GM23338 (cell line): ENCODE results near the gene SPATA2L. TPM values are rescaled to one million over a fixed set of nuclear protein-coding genes. Genes with fewer than 3 reads are reported as not detected.

ENCODE experiments used
- ATAC-seq: fragments of 200-7000 bp; cut with Tn5 transposase; 3 replicates; pipeline ENCODE4 v1.9.1; 2020
- DNase-seq: peaks from one replicate; pipeline ENCODE4 v3.0.0-alpha.2; 2015; ENCODE audit warnings: low spot score
- H2AFZ ChIP-seq: fragments of 200-600 bp; sonication (generic); 2 replicates; pipeline ENCODE4 v1.8.0; 2016; ENCODE audit warnings: antibody characterized with exemption, mild to moderate bottlenecking, moderate library complexity
- H3F3A ChIP-seq: fragments of 200-600 bp; sonication (generic); replicated peaks from 2 replicates; pipeline ENCODE4 v1.8.0; 2017; ENCODE audit warnings: antibody characterized with exemption, mixed run types, low read depth
- H3K27ac ChIP-seq: fragments of 200-600 bp; sonication (generic); 2 replicates; pipeline ENCODE4 v1.6.1; 2016; ENCODE audit warnings: low read depth
- H3K27me3 ChIP-seq: fragments of 200-600 bp; sonication (generic); 2 replicates; pipeline ENCODE4 v1.8.0; 2016; ENCODE audit warnings: mild to moderate bottlenecking, mixed run types, moderate library complexity; ENCODE audit not compliant: insufficient read depth
- H3K36me3 ChIP-seq: fragments of 200-600 bp; sonication (generic); 2 replicates; pipeline ENCODE4 v1.8.0; 2016; ENCODE audit warnings: mild to moderate bottlenecking; ENCODE audit not compliant: insufficient read depth
- H3K4me1 ChIP-seq: fragments of 200-600 bp; sonication (generic); 2 replicates; pipeline ENCODE4 v1.8.0; 2016; ENCODE audit warnings: mild to moderate bottlenecking, moderate library complexity; ENCODE audit not compliant: insufficient read depth
- H3K4me2 ChIP-seq: fragments of 200-600 bp; sonication (generic); 2 replicates; pipeline ENCODE4 v1.7.1; 2017; ENCODE audit warnings: mixed run types
- H3K4me3 ChIP-seq: fragments of 200-600 bp; sonication (generic); 2 replicates; pipeline ENCODE4 v1.6.1; 2016; ENCODE audit warnings: mixed run types
- H3K79me2 ChIP-seq: fragments of 200-600 bp; sonication (generic); replicated peaks from 2 replicates; pipeline ENCODE4 v1.8.0; 2017; ENCODE audit warnings: mild to moderate bottlenecking; ENCODE audit not compliant: insufficient read depth
- H3K9me2 ChIP-seq: fragments of 200-600 bp; sonication (generic); 2 replicates; pipeline ENCODE4 v1.8.0; 2017; ENCODE audit not compliant: insufficient read depth
- H4K20me1 ChIP-seq: fragments of 200-600 bp; sonication (generic); replicated peaks from 2 replicates; pipeline ENCODE4 v1.8.0; 2017; ENCODE audit warnings: mild to moderate bottlenecking; ENCODE audit not compliant: insufficient read depth
- H3K27ac Mint-ChIP-seq: 2 replicates; pipeline ENCODE4 v1.8.0; 2020; ENCODE audit warnings: inconsistent platforms, mild to moderate bottlenecking, moderate library complexity, mixed read lengths
- H3K27me3 Mint-ChIP-seq: 3 replicates; pipeline ENCODE4 v1.8.0; 2022; ENCODE audit warnings: low read depth, mild to moderate bottlenecking, moderate library complexity, mixed read lengths, inconsistent platforms; ENCODE audit not compliant: insufficient read depth, poor library complexity
- H3K36me3 Mint-ChIP-seq: 3 replicates; pipeline ENCODE4 v1.8.0; 2021; ENCODE audit warnings: low read depth, mild to moderate bottlenecking, inconsistent platforms, moderate library complexity, mixed read lengths
- H3K4me1 Mint-ChIP-seq: 3 replicates; pipeline ENCODE4 v1.8.0; 2020; ENCODE audit warnings: mild to moderate bottlenecking, inconsistent platforms, mixed read lengths
- H3K4me3 Mint-ChIP-seq: 3 replicates; pipeline ENCODE4 v1.8.0; 2021; ENCODE audit warnings: moderate library complexity, mild to moderate bottlenecking, inconsistent platforms, mixed read lengths
- H3K9me3 Mint-ChIP-seq: 3 replicates; pipeline ENCODE4 v1.8.0; 2020; ENCODE audit warnings: moderate library complexity, mild to moderate bottlenecking, inconsistent platforms, mixed read lengths
- CREB1 ChIP-seq: fragments of 250-450 bp; sonication (Bioruptor Pico); IDR thresholded peaks from 2 replicates; pipeline ENCODE4 v1.5.0; 2020; ENCODE audit warnings: low read depth, mild to moderate bottlenecking, moderate library complexity
- EZH2 ChIP-seq: fragments of 200-600 bp; sonication (generic); IDR thresholded peaks from one replicate; pipeline ENCODE4 v1.8.0; 2017; ENCODE audit warnings: antibody characterized with exemption, mild to moderate bottlenecking, low read depth; ENCODE audit not compliant: unreplicated experiment
- EZH2phosphoT487 ChIP-seq: fragments of 200-600 bp; sonication (generic); IDR thresholded peaks from one replicate; pipeline ENCODE4 v1.8.1; 2018; ENCODE audit warnings: antibody characterized with exemption; ENCODE audit not compliant: unreplicated experiment
- JUNB ChIP-seq: IDR thresholded peaks from one replicate; pipeline ENCODE4 v1.6.1; 2016; ENCODE audit warnings: antibody characterized with exemption; ENCODE audit not compliant: unreplicated experiment
- NANOG ChIP-seq: IDR thresholded peaks from 2 replicates; pipeline ENCODE4 v1.6.1; 2016; ENCODE audit warnings: antibody characterized with exemption, borderline replicate concordance
- POLR2AphosphoS5 ChIP-seq: IDR thresholded peaks from 2 replicates; pipeline ENCODE4 v1.6.1; 2016; ENCODE audit warnings: antibody characterized with exemption, low read depth
- STAT1 ChIP-seq: IDR thresholded peaks from one replicate; pipeline ENCODE4 v1.6.1; 2016; ENCODE audit warnings: antibody characterized with exemption; ENCODE audit not compliant: unreplicated experiment
- ZNF114 ChIP-seq: fragments of 250-450 bp; sonication (Bioruptor Pico); IDR thresholded peaks from 2 replicates; pipeline ENCODE4 v1.5.0; 2020; ENCODE audit warnings: mild to moderate bottlenecking, moderate library complexity
- ZNF331 ChIP-seq: fragments of 250-450 bp; sonication (Bioruptor Pico); IDR thresholded peaks from 2 replicates; pipeline ENCODE4 v1.5.0; 2020; ENCODE audit warnings: low read depth, mild to moderate bottlenecking, moderate library complexity
- polyA plus RNA-seq: library from polyadenylated mRNA; unstranded; fragments of >200 nt; fragmentation: Nextera tagmentation; extraction: Ambion mirVana; gene quantifications from 2 replicates; pipeline ENCODE4 v1.2.1, GENCODE V29; 2016
- total RNA-seq: library from RNA; depleted of rRNA; stranded (reverse); fragments of >200 nt; shearing (Covaris generic); gene quantifications from 2 replicates; pipeline ENCODE4 v1.2.3, GENCODE V29; 2014
- TF ChIP-seq, protein P1 (sequence below): IDR thresholded peaks from 2 replicates; pipeline ENCODE4 v1.6.1; 2016; ENCODE audit warnings: antibody characterized with exemption
- TF ChIP-seq, protein P2 (sequence below): fragments of 250-450 bp; sonication (Bioruptor Pico); IDR thresholded peaks from 2 replicates; pipeline ENCODE4 v1.5.0; 2020; ENCODE audit warnings: mild to moderate bottlenecking, moderate library complexity
- TF ChIP-seq, protein P3 (sequence below): IDR thresholded peaks from one replicate; pipeline ENCODE4 v1.6.1; 2018; ENCODE audit warnings: antibody characterized with exemption; ENCODE audit not compliant: unreplicated experiment
- TF ChIP-seq, protein P4 (sequence below), 2 experiments: fragments of 200-600 bp in 1 of 2; sonication (generic) in 1 of 2; conservative IDR thresholded peaks; 2 replicates each; pipeline versions ENCODE4 v1.5.1 to v1.6.1; 2016 to 2017; ENCODE audit warnings: antibody characterized with exemption in 2 of 2, low read depth in 2 of 2, mild to moderate bottlenecking in 2 of 2, moderate library complexity in 1 of 2

The SPATA2L gene
- total and polyA plus RNA-seq, 2 experiments from 2014 or later: 6.9 to 26.2 TPM

DNA sequence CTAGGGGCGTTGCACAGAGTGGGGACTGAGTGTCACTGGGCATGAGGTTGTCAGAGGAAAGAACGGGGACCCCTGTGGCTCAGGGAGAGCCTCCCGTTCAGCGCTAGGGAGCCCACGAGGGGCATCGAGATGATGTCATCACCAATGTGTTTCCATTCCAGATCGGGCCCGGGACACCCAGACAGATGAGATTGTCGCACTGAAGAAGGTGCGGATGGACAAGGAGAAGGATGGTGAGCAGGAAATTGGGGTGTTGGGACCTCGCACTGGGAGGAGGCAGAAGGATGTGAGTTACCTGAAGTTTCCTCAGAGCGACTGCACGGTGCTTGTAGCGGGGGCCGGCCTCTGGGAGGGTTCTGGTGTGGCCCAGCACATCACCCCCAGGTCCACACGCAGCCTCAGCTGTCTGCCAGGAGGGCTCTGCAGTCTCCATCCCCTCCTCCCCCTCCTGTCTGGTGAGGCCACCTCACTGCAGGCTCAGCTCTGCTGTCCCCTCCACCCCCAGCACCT lies 11.1 kb downstream of the SPATA2L start:
- Histone ChIP-seq H3K79me2 (peaks cover 12% of the 10 kb centered on the region), H3F3A (0 out of 2 replicates have a peak, but pooled peaks cover 12% of the 10 kb centered on the region), H3K27me3 (no peaks in the 10 kb centered on the region), H4K20me1 (peaks cover 4% of the 10 kb centered on the region; the same call in 1 of the 2 replicates), H3K9me2 (no peaks in the 10 kb centered on the region), H3K4me1 (0 out of 2 replicates have a peak, but pooled peaks cover 8% of the 10 kb centered on the region), H2AFZ (no peak overlapping the region), H3K4me2 (no peak overlapping the region), H3K27ac (no peak overlapping the region), H3K4me3 (no peak overlapping the region), H3K36me3 (0 out of 2 replicates have a peak, but pooled peaks cover 2% of the 10 kb centered on the region)
- DNase-seq (no peak), ATAC-seq (no peak)
- H3K4me1 Mint-ChIP-seq: peaks cover 7% of the 10 kb centered on the region; the same call in 2 of the 3 replicates
- TF ChIP-seq ZNF331 (no peak), ZNF114 (no peak), EZH2phosphoT487 (no peak), NANOG (no peak), EZH2 (no peak), STAT1 (no peak), POLR2AphosphoS5 (no peak), CREB1 (CRISPR knock-in tag) (no peak), JUNB (no peak)
- TF ChIP-seq, protein P1, sequence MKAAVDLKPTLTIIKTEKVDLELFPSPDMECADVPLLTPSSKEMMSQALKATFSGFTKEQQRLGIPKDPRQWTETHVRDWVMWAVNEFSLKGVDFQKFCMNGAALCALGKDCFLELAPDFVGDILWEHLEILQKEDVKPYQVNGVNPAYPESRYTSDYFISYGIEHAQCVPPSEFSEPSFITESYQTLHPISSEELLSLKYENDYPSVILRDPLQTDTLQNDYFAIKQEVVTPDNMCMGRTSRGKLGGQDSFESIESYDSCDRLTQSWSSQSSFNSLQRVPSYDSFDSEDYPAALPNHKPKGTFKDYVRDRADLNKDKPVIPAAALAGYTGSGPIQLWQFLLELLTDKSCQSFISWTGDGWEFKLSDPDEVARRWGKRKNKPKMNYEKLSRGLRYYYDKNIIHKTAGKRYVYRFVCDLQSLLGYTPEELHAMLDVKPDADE: no peak
- TF ChIP-seq, protein P2, sequence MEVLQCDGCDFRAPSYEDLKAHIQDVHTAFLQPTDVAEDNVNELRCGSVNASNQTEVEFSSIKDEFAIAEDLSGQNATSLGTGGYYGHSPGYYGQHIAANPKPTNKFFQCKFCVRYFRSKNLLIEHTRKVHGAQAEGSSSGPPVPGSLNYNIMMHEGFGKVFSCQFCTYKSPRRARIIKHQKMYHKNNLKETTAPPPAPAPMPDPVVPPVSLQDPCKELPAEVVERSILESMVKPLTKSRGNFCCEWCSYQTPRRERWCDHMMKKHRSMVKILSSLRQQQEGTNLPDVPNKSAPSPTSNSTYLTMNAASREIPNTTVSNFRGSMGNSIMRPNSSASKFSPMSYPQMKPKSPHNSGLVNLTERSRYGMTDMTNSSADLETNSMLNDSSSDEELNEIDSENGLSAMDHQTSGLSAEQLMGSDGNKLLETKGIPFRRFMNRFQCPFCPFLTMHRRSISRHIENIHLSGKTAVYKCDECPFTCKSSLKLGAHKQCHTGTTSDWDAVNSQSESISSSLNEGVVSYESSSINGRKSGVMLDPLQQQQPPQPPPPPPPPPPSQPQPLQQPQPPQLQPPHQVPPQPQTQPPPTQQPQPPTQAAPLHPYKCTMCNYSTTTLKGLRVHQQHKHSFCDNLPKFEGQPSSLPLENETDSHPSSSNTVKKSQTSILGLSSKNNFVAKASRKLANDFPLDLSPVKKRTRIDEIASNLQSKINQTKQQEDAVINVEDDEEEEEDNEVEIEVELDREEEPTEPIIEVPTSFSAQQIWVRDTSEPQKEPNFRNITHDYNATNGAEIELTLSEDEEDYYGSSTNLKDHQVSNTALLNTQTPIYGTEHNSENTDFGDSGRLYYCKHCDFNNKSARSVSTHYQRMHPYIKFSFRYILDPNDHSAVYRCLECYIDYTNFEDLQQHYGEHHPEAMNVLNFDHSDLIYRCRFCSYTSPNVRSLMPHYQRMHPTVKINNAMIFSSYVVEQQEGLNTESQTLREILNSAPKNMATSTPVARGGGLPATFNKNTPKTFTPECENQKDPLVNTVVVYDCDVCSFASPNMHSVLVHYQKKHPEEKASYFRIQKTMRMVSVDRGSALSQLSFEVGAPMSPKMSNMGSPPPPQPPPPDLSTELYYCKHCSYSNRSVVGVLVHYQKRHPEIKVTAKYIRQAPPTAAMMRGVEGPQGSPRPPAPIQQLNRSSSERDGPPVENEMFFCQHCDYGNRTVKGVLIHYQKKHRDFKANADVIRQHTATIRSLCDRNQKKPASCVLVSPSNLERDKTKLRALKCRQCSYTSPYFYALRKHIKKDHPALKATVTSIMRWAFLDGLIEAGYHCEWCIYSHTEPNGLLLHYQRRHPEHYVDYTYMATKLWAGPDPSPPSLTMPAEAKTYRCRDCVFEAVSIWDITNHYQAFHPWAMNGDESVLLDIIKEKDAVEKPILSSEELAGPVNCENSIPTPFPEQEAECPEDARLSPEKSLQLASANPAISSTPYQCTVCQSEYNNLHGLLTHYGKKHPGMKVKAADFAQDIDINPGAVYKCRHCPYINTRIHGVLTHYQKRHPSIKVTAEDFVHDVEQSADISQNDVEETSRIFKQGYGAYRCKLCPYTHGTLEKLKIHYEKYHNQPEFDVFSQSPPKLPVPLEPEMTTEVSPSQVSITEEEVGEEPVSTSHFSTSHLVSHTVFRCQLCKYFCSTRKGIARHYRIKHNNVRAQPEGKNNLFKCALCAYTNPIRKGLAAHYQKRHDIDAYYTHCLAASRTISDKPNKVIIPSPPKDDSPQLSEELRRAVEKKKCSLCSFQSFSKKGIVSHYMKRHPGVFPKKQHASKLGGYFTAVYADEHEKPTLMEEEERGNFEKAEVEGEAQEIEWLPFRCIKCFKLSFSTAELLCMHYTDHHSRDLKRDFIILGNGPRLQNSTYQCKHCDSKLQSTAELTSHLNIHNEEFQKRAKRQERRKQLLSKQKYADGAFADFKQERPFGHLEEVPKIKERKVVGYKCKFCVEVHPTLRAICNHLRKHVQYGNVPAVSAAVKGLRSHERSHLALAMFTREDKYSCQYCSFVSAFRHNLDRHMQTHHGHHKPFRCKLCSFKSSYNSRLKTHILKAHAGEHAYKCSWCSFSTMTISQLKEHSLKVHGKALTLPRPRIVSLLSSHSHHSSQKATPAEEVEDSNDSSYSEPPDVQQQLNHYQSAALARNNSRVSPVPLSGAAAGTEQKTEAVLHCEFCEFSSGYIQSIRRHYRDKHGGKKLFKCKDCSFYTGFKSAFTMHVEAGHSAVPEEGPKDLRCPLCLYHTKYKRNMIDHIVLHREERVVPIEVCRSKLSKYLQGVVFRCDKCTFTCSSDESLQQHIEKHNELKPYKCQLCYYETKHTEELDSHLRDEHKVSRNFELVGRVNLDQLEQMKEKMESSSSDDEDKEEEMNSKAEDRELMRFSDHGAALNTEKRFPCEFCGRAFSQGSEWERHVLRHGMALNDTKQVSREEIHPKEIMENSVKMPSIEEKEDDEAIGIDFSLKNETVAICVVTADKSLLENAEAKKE (CRISPR knock-in tag): no peak
- TF ChIP-seq, protein P3, sequence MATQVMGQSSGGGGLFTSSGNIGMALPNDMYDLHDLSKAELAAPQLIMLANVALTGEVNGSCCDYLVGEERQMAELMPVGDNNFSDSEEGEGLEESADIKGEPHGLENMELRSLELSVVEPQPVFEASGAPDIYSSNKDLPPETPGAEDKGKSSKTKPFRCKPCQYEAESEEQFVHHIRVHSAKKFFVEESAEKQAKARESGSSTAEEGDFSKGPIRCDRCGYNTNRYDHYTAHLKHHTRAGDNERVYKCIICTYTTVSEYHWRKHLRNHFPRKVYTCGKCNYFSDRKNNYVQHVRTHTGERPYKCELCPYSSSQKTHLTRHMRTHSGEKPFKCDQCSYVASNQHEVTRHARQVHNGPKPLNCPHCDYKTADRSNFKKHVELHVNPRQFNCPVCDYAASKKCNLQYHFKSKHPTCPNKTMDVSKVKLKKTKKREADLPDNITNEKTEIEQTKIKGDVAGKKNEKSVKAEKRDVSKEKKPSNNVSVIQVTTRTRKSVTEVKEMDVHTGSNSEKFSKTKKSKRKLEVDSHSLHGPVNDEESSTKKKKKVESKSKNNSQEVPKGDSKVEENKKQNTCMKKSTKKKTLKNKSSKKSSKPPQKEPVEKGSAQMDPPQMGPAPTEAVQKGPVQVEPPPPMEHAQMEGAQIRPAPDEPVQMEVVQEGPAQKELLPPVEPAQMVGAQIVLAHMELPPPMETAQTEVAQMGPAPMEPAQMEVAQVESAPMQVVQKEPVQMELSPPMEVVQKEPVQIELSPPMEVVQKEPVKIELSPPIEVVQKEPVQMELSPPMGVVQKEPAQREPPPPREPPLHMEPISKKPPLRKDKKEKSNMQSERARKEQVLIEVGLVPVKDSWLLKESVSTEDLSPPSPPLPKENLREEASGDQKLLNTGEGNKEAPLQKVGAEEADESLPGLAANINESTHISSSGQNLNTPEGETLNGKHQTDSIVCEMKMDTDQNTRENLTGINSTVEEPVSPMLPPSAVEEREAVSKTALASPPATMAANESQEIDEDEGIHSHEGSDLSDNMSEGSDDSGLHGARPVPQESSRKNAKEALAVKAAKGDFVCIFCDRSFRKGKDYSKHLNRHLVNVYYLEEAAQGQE: no peak
- TF ChIP-seq, protein P4, sequence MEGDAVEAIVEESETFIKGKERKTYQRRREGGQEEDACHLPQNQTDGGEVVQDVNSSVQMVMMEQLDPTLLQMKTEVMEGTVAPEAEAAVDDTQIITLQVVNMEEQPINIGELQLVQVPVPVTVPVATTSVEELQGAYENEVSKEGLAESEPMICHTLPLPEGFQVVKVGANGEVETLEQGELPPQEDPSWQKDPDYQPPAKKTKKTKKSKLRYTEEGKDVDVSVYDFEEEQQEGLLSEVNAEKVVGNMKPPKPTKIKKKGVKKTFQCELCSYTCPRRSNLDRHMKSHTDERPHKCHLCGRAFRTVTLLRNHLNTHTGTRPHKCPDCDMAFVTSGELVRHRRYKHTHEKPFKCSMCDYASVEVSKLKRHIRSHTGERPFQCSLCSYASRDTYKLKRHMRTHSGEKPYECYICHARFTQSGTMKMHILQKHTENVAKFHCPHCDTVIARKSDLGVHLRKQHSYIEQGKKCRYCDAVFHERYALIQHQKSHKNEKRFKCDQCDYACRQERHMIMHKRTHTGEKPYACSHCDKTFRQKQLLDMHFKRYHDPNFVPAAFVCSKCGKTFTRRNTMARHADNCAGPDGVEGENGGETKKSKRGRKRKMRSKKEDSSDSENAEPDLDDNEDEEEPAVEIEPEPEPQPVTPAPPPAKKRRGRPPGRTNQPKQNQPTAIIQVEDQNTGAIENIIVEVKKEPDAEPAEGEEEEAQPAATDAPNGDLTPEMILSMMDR (conservative IDR thresholded peaks at IDR 0.05; ENCODE audit: low read depth in 2 of 2): no peak
- H3K9me3 Mint-ChIP-seq: peaks cover 9% of the 10 kb centered on the region
- no peak overlapping the region for H3K4me3 Mint-ChIP-seq
- peaks cover 60% of the 10 kb centered on the region for H3K36me3 Mint-ChIP-seq
- H3K27ac Mint-ChIP-seq: no peak overlapping the region
- H3K27me3 Mint-ChIP-seq: peaks cover 22% of the 10 kb centered on the region
